Activated T-cell treated with anti-CD3 and anti-CD28 coated beads for 48 hours (primary cell): ENCODE results near the gene XCR1.
"Not testable (repeated sequence)": the region's sequence is repeated elsewhere in the genome, so short reads cannot be mapped to it uniquely, and the experiment has no call there.

Source experiments
- DNase-seq: peaks from one replicate; pipeline ENCODE4 v3.0.0-alpha.2; 2020; ENCODE audit warnings: low read depth

Gene XCR1

GRCh38 chr3:46003706-46004105 lies 23.6 kb downstream of the XCR1 start:
- DNase-seq = not testable (repeated sequence)

GRCh38 chr3:46001178-46001577 lies 26.1 kb downstream of the XCR1 start:
- DNase-seq = no peak

GRCh38 chr3:45997942-45998341 lies 29.3 kb downstream of the XCR1 start:
- no peak for DNase-seq

GRCh38 chr3:45997499-45997898 lies 29.8 kb downstream of the XCR1 start:
- not testable (repeated sequence) for DNase-seq

GRCh38 chr3:45995236-45996192 lies 31.8 kb downstream of the XCR1 start, which contains the start of gene FYCO1:
Gene FYCO1, minus strand, starts transcription at chr3:45995824. Its CDS starts 10,914 bp downstream, at chr3:45984910.
- peak; percentile 87 for DNase-seq

- DNase-seq = peak; percentile 14
Observed at GRCh38 chr3:45994419-45995235, 32.7 kb downstream of the XCR1 start.

- no peak for DNase-seq
Observed at GRCh38 chr3:45993421-45994027, 33.8 kb downstream of the XCR1 start.

- no peak for DNase-seq
Observed at GRCh38 chr3:45992821-45993221, 34.5 kb downstream of the XCR1 start.

- DNase-seq = no peak
Observed at GRCh38 chr3:45992133-45992729, 35.1 kb downstream of the XCR1 start.

- DNase-seq = no peak
Observed at GRCh38 chr3:45991341-45991740, 35.9 kb downstream of the XCR1 start.

GRCh38 chr3:45990181-45990580 lies 37.1 kb downstream of the XCR1 start:
- DNase-seq = no peak

- DNase-seq = no peak
Observed at GRCh38 chr3:45988804-45989203, 38.5 kb downstream of the XCR1 start.

- DNase-seq = no peak
Observed at GRCh38 chr3:45988362-45988761, 38.9 kb downstream of the XCR1 start.

- no peak for DNase-seq
Observed at GRCh38 chr3:45987368-45988291, 39.7 kb downstream of the XCR1 start.

GRCh38 chr3:45986303-45986982 lies 40.8 kb downstream of the XCR1 start:
- no peak for DNase-seq

GRCh38 chr3:45985532-45986302 lies 41.6 kb downstream of the XCR1 start:
- no peak for DNase-seq

GRCh38 chr3:45984331-45985312 lies 42.7 kb downstream of the XCR1 start:
- no peak for DNase-seq

- DNase-seq = no peak
Observed at GRCh38 chr3:45983770-45984169, 43.5 kb downstream of the XCR1 start.
